Right lobe of liver (tissue), 6 donors: ENCODE results near the gene LYPD3. TPM values are rescaled to one million over a fixed set of nuclear protein-coding genes. Genes with fewer than 3 reads are reported as not detected.

Source experiments
- ATAC-seq, 4 donors: fragments of 200-7000 bp; cut with Tn5 transposase; one replicate each; pipeline ENCODE4 v1.9.1; 2020; ENCODE audit warnings: mild to moderate bottlenecking in 4 of 4, moderate library complexity in 4 of 4
- DNase-seq, 3 donors: peaks; one replicate each; pipeline ENCODE4 v3.0.0-alpha.2; 2020
- H3K27ac ChIP-seq, 3 donors: fragments of 200-600 bp; one replicate each; pipeline ENCODE4 v1.8.0; 2022
- H3K27me3 ChIP-seq, 2 donors: fragments of 200-600 bp; one replicate each; pipeline ENCODE4 v1.8.0; 2022
- H3K36me3 ChIP-seq, 4 donors: fragments of 200-600 bp; sonication (generic) in 1 of 4; one replicate each; pipeline versions ENCODE4 v1.5.1 to v1.8.0; 2017 to 2022; ENCODE audit warnings: control low read depth in 1 of 4
- H3K4me1 ChIP-seq, 4 donors: fragments of 200-600 bp; sonication (generic) in 1 of 4; one replicate each; pipeline versions ENCODE4 v1.5.1 to v1.8.0; 2017 to 2022; ENCODE audit warnings: control low read depth in 1 of 4
- H3K4me3 ChIP-seq, 3 donors: fragments of 200-600 bp; one replicate each; pipeline ENCODE4 v1.8.0; 2022
- H3K9me3 ChIP-seq, 4 donors: fragments of 200-600 bp; sonication (generic) in 1 of 4; one replicate each; pipeline versions ENCODE4 v1.5.1 to v1.8.0; 2017 to 2022; ENCODE audit warnings: control low read depth in 1 of 4
- POLR2A ChIP-seq: fragments of 450-650 bp; IDR thresholded peaks from one replicate; pipeline ENCODE4 v1.6.1; 2017; ENCODE audit warnings: antibody characterized with exemption, mild to moderate bottlenecking
- WGBS: methylation state at CpG from one replicate; pipeline ENCODE4 v1.1.6; 2018; ENCODE audit warnings: low coverage, low lambda C conversion rate; ENCODE audit not compliant: insufficient coverage; ENCODE audit errors: missing lambda C conversion rate; 5-methylcytosine and 5-hydroxymethylcytosine counted together
- intact Hi-C, 2 donors: fragments of 100-400 bp; cut with DNase I; formaldehyde crosslinking; loops; one replicate each; pipeline versions ENCODE4 v1.11.2 to v1.14.1; 2022
- total RNA-seq, 6 experiments: library from RNA; depleted of rRNA in 2 of 6; stranded (reverse); fragments of >200 nt in 2 of 6; fragmentation: NEBNext Ultra II Directional in 3 of 6; extraction: Animal tissue kit (Norgen Biotek cat#: 25700) in 3 of 6; gene quantifications; one replicate each; pipeline versions ENCODE4 v1.1.0 to v1.2.4, GENCODE V29; 2016 to 2023
- TF ChIP-seq, protein P1 (sequence below), 4 donors: fragments of 200-600 bp in 3 of 4; fragments of 450-650 bp in 1 of 4; IDR thresholded peaks; one replicate each; pipeline versions ENCODE4 v1.5.1 to v1.8.0; 2016 to 2022; ENCODE audit warnings: antibody characterized with exemption in 4 of 4, mild to moderate bottlenecking in 2 of 4
- donor health status: DM: no; HTN: yes; CAD: no.
- donor health status: DM: no; HTN: no; CAD: no.
- donor health status: DM: no; HTN: no; CAD: no.
- donor health status: DM: no; HTN: yes; CAD: no.
- donor health status: DM: no; HTN: yes; CAD: no.

Gene LYPD3
- total RNA-seq, 6 experiments from 2014 or later = 0.20 to 0.28 (median 0.25) TPM; not detected in 2

- peaks cover 0 to 14% (median 3%) of the 10 kb centered on the region in 4 donors for H3K4me1 ChIP-seq
- no peak for ATAC-seq
- no peak for TF ChIP-seq POLR2A
- TF ChIP-seq, protein P1, sequence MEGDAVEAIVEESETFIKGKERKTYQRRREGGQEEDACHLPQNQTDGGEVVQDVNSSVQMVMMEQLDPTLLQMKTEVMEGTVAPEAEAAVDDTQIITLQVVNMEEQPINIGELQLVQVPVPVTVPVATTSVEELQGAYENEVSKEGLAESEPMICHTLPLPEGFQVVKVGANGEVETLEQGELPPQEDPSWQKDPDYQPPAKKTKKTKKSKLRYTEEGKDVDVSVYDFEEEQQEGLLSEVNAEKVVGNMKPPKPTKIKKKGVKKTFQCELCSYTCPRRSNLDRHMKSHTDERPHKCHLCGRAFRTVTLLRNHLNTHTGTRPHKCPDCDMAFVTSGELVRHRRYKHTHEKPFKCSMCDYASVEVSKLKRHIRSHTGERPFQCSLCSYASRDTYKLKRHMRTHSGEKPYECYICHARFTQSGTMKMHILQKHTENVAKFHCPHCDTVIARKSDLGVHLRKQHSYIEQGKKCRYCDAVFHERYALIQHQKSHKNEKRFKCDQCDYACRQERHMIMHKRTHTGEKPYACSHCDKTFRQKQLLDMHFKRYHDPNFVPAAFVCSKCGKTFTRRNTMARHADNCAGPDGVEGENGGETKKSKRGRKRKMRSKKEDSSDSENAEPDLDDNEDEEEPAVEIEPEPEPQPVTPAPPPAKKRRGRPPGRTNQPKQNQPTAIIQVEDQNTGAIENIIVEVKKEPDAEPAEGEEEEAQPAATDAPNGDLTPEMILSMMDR (IDR thresholded peaks at IDR 0.05) = no peak
- WGBS = 72% methylated on average over 6 of the region's 6 CpGs
- H3K4me3 ChIP-seq = no peak overlapping the region
- H3K36me3 ChIP-seq = no peaks in the 10 kb centered on the region
- H3K9me3 ChIP-seq = no peaks in the 10 kb centered on the region
- H3K27me3 ChIP-seq = no peaks in the 10 kb centered on the region
- DNase-seq = no peak
- H3K27ac ChIP-seq = no peak overlapping the region
- intact Hi-C loops = no loop called here
Measured at GRCh38 chr19:43485951-43486350, 20.5 kb upstream of the LYPD3 start.

DNA sequence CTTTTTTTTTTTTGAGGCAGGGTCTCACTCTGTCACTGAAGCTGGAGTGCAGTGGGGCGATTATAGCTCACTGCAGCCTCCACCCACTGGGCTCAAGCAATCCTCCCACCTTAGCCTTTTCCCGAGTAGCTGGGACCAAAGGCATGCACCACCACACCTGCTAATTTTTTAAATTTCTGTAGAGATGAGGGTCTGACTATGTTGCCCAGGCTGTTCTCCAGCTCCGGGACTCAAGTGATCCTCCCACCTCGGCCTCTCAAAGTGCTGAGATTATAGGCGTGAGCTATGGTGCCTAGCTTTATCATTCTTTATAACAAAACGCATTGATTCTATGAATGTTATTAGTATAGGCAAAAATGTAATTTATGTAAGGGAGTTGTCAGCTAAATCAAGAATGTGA is 17.9 kb upstream of the LYPD3 start:
- Histone ChIP-seq H3K4me1 (no peaks in the 10 kb centered on the region), H3K27me3 (no peaks in the 10 kb centered on the region), H3K36me3 (peaks cover 0 to 7% (median 0%) of the 10 kb centered on the region in 4 donors), H3K4me3 (no peak overlapping the region), H3K27ac (no peak overlapping the region), H3K9me3 (no peaks in the 10 kb centered on the region)
- WGBS = 96% methylated on average over 6 of the region's 6 CpGs
- intact Hi-C loops = no loop called here
- ATAC-seq (no peak), DNase-seq (no peak)
- TF ChIP-seq POLR2A = no peak
- TF ChIP-seq, protein P1 (IDR thresholded peaks at IDR 0.05) = no peak

DNA sequence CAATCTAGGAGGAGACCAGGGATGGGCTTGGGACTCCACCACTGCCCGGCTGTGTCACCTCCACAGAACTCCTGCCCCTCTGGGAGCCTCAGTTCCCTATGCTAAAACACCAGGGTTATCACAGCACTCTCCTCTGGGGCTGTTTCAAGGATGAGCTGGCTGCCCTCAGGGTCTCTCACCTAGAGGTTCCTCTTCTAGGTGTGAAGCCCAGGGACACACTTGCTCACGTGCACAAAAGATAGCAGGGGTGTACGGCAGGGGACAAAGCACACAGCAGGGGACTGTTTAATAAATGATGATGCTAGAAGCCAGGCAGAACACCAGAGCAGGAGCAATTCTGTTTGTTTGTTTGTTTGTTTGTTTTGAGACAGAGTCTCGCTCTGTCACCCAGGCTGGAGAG is 16.8 kb upstream of the LYPD3 start:
- intact Hi-C loops = no loop called here
- Histone ChIP-seq H3K36me3 (peaks cover 0 to 7% (median 3%) of the 10 kb centered on the region in 4 donors), H3K4me3 (no peak overlapping the region), H3K27me3 (no peaks in the 10 kb centered on the region), H3K4me1 (no peaks in the 10 kb centered on the region), H3K9me3 (no peaks in the 10 kb centered on the region), H3K27ac (no peak overlapping the region)
- ATAC-seq (no peak), DNase-seq (no peak)
- TF ChIP-seq, protein P1 (IDR thresholded peaks at IDR 0.05) = no peak
- no peak for TF ChIP-seq POLR2A
- WGBS = 100% methylated on average over 2 of the region's 4 CpGs

GRCh38 chr19:43481701-43482100 is 16.3 kb upstream of the LYPD3 start:
- H3K4me1 ChIP-seq = no peaks in the 10 kb centered on the region
- no peaks in the 10 kb centered on the region for H3K9me3 ChIP-seq
- 89% methylated on average over 4 of the region's 6 CpGs for WGBS
- H3K27me3 ChIP-seq = no peaks in the 10 kb centered on the region
- DNase-seq (no peak), ATAC-seq (no peak)
- H3K4me3 ChIP-seq = no peak overlapping the region
- TF ChIP-seq POLR2A = no peak
- TF ChIP-seq, protein P1 (IDR thresholded peaks at IDR 0.05) = no peak
- intact Hi-C loops = no loop called here
- H3K36me3 ChIP-seq = peaks cover 0 to 7% (median 3%) of the 10 kb centered on the region in 4 donors
- H3K27ac ChIP-seq = no peak overlapping the region

DNA sequence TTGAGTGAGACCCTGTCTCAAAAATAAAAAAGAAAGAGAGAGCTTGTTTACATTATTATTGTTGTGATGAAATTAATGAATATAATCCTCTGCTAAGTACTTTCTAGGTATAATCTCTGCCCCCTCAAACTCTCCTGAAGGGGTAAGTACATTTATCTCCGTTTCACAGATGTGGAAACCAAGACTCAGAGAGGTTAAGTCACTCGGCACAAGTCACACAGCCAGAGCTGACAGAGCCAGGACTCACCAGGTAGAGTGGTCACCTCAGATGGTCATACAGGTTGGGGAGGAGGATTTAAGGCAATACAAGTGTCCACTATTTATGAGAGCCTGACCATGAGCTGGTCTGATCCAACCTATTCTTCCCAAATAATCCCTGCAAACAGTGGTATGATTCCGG is 15.2 kb upstream of the LYPD3 start:
- intact Hi-C loops = no loop called here
- TF ChIP-seq, protein P1 (IDR thresholded peaks at IDR 0.05) = no peak
- no peak for TF ChIP-seq POLR2A
- no peak for ATAC-seq
- Histone ChIP-seq H3K4me3 (no peak overlapping the region), H3K36me3 (peaks cover 0 to 7% (median 3%) of the 10 kb centered on the region in 4 donors), H3K9me3 (no peaks in the 10 kb centered on the region), H3K27ac (no peak overlapping the region), H3K27me3 (no peaks in the 10 kb centered on the region), H3K4me1 (no peaks in the 10 kb centered on the region)
- 100% methylated on average over 1 of the region's 3 CpGs for WGBS
- DNase-seq = no peak
